Erythroblast (primary cell): ENCODE results near the gene TRAM2.

Source experiments
- DNase-seq, 2 experiments: peaks; one replicate each; lab custom pipeline; 2025; lab: John Stamatoyannopoulos, UW
- GATA1 ChIP-seq: IDR thresholded peaks from 2 replicates; pipeline ENCODE4 v1.6.1; 2011; ENCODE audit warnings: low read depth, mild to moderate bottlenecking, control low read depth, low read length, moderate library complexity
- POLR2A ChIP-seq: IDR thresholded peaks from 2 replicates; pipeline ENCODE4 v1.6.1; 2011; ENCODE audit warnings: mild to moderate bottlenecking, low read length

The TRAM2 gene

GRCh38 chr6:52505726-52506409 is 71.0 kb downstream of the TRAM2 start:
- peak; percentile 10 to 45 for DNase-seq
- TF ChIP-seq POLR2A (no peak), GATA1 (no peak)

GRCh38 chr6:52504782-52505136 is 72.1 kb downstream of the TRAM2 start:
- DNase-seq, result peak; percentile 75 to 92
- TF ChIP-seq POLR2A, result no peak
- TF ChIP-seq GATA1, result peak; percentile 42

GRCh38 chr6:52503851-52504781 is 72.7 kb downstream of the TRAM2 start:
- DNase-seq, result peak; percentile 95
- TF ChIP-seq POLR2A (peak; percentile 57), GATA1 (no peak)

GRCh38 chr6:52503323-52503747 is 73.5 kb downstream of the TRAM2 start:
- DNase-seq, result peak; percentile 36 to 58
- TF ChIP-seq POLR2A (no peak), GATA1 (no peak)

GRCh38 chr6:52502306-52503029 is 74.4 kb downstream of the TRAM2 start:
- TF ChIP-seq GATA1, result no peak
- no peak for TF ChIP-seq POLR2A
- no peak for DNase-seq

- TF ChIP-seq GATA1 (no peak), POLR2A (no peak)
- no peak for DNase-seq
Measured at GRCh38 chr6:52500238-52501129, 76.4 kb downstream of the TRAM2 start.

- no peak for DNase-seq
- TF ChIP-seq POLR2A, result no peak
- TF ChIP-seq GATA1, result no peak
Measured at GRCh38 chr6:52499681-52500236, 77.1 kb downstream of the TRAM2 start.

GRCh38 chr6:52499026-52499425 is 77.8 kb downstream of the TRAM2 start:
- TF ChIP-seq POLR2A, result no peak
- TF ChIP-seq GATA1, result no peak
- DNase-seq, result no peak

- no peak for DNase-seq
- TF ChIP-seq GATA1, result no peak
Measured at GRCh38 chr6:52498538-52499017, 78.3 kb downstream of the TRAM2 start.

GRCh38 chr6:52497652-52498408 is 79.0 kb downstream of the TRAM2 start:
- TF ChIP-seq GATA1, result no peak
- TF ChIP-seq POLR2A, result no peak
- no peak for DNase-seq

- no peak for DNase-seq
- TF ChIP-seq POLR2A (no peak), GATA1 (no peak)
Measured at GRCh38 chr6:52496631-52497030, 80.2 kb downstream of the TRAM2 start.

GRCh38 chr6:52495922-52496321 is 80.9 kb downstream of the TRAM2 start:
- no peak for TF ChIP-seq POLR2A
- no peak for TF ChIP-seq GATA1
- DNase-seq, result no peak
